D721Med (cell line): ENCODE measurements around the gene MNAT1.
"Not testable (repeated sequence)": the region's sequence is repeated elsewhere in the genome, so short reads cannot be mapped to it uniquely, and the experiment has no call there.

Source experiments
- DNase-seq: peaks from one replicate; pipeline ENCODE4 v3.0.0; 2011; ENCODE audit warnings: low spot score; ENCODE audit not compliant: insufficient read length
- FAIRE-seq: peaks from 2 replicates; lab custom pipeline; 2011; peaks lifted over from hg19 to GRCh38; lab: Jason Lieb, UNC
- CTCF ChIP-seq: IDR thresholded peaks from 2 replicates; pipeline ENCODE4 v1.5.1; 2012; ENCODE audit warnings: mild to moderate bottlenecking, control low read depth; ENCODE audit not compliant: insufficient read depth; ENCODE audit errors: missing control alignments

Gene MNAT1

GRCh38 chr14:60878536-60878935 lies 144.0 kb downstream of the MNAT1 start:
- TF ChIP-seq CTCF = no peak
- FAIRE-seq = no peak
- DNase-seq = no peak

- FAIRE-seq = no peak
- no peak for DNase-seq
- no peak for TF ChIP-seq CTCF
Observed at GRCh38 chr14:60882219-60882618, 147.7 kb downstream of the MNAT1 start.

GRCh38 chr14:60884134-60884533 lies 149.6 kb downstream of the MNAT1 start:
- no peak for DNase-seq
- no peak for TF ChIP-seq CTCF
- FAIRE-seq = no peak

- DNase-seq, FAIRE-seq: not testable (repeated sequence)
Observed at GRCh38 chr14:60890636-60891035, 156.1 kb downstream of the MNAT1 start.

- no peak for TF ChIP-seq CTCF
- DNase-seq = no peak
- no peak for FAIRE-seq
Observed at GRCh38 chr14:60893911-60894310, 159.3 kb downstream of the MNAT1 start.

- DNase-seq = no peak
- TF ChIP-seq CTCF = no peak
- FAIRE-seq = no peak
Observed at GRCh38 chr14:60904381-60904780, 169.8 kb downstream of the MNAT1 start.

- FAIRE-seq (no peak), DNase-seq (no peak)
Observed at GRCh38 chr14:60905923-60906322, 171.4 kb downstream of the MNAT1 start.

More at GRCh38 chr14:60905923-60906322, 171.4 kb downstream of the MNAT1 start:
- TF ChIP-seq CTCF = no peak
